Heart left ventricle (tissue), 13 donors: ENCODE data around the gene SLC4A4.

Experiments
- POLR2A ChIP-seq, 2 donors: fragments of 450-650 bp; IDR thresholded peaks; one replicate each; pipeline ENCODE4 v1.6.1; 2017; ENCODE audit warnings: antibody characterized with exemption in 2 of 2, mild to moderate bottlenecking in 2 of 2, moderate library complexity in 2 of 2
- TF ChIP-seq, protein P1 (sequence below), 12 donors: fragments of 200-600 bp; sonication (generic) in 4 of 12; IDR thresholded peaks; one replicate each; pipeline versions ENCODE4 v1.5.0 to v1.8.0; 2018 to 2022; ENCODE audit warnings: antibody characterized with exemption in 12 of 12, mild to moderate bottlenecking in 5 of 12
- donor health status: ischemic (EF 13 %, LVEDD 7.1; RV severe dilation, severe dysfunction).
- donor health status: DM: no; HTN: yes; CAD: no.
- donor health status: DM: no; HTN: no; CAD: no.
- donor health status: ischemic (EF 25% LVEDD 6.9; RV normal size, moderate dysfunction).
- donor health status: ischemic (EF 25% LVEDD 5.7; RV mildly dilated, moderate dysfunction).
- donor health status: ischemic (EF 35%, LVEDD 5.7; RV mildly dilated, moderate dysfunction).
- donor health status: nonischemic (EF 11% LVEDD 7.7; RV severe dilation, severe dysfunction).
- donor health status: DM: yes; HTN: yes; CAD: no.
- donor health status: PGD.
- donor health status: ischemic (EF 29% LVEDD 5.4; RV normal size, mild dysfunction).
- donor health status: nonischemic (EF 23%, LVEDD 6.1; RV moderate dilation, normal function).

GRCh38 chr4:71361476-71361875, 22.7 kb downstream of the SLC4A4 start:
- TF ChIP-seq, protein P1, sequence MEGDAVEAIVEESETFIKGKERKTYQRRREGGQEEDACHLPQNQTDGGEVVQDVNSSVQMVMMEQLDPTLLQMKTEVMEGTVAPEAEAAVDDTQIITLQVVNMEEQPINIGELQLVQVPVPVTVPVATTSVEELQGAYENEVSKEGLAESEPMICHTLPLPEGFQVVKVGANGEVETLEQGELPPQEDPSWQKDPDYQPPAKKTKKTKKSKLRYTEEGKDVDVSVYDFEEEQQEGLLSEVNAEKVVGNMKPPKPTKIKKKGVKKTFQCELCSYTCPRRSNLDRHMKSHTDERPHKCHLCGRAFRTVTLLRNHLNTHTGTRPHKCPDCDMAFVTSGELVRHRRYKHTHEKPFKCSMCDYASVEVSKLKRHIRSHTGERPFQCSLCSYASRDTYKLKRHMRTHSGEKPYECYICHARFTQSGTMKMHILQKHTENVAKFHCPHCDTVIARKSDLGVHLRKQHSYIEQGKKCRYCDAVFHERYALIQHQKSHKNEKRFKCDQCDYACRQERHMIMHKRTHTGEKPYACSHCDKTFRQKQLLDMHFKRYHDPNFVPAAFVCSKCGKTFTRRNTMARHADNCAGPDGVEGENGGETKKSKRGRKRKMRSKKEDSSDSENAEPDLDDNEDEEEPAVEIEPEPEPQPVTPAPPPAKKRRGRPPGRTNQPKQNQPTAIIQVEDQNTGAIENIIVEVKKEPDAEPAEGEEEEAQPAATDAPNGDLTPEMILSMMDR (IDR thresholded peaks at IDR 0.05), result no peak
- no peak for TF ChIP-seq POLR2A (IDR thresholded peaks at IDR 0.05)
